HTR-8/SVneo (cell line): ENCODE data around the gene IL13RA2.

ENCODE experiments used
- DNase-seq: peaks from one replicate; pipeline ENCODE4 v3.0.0; 2011; ENCODE audit warnings: low spot score, mixed read lengths; ENCODE audit not compliant: insufficient read length
- FAIRE-seq: peaks from 2 replicates; lab custom pipeline; 2011; peaks lifted over from hg19 to GRCh38; lab: Jason Lieb, UNC

IL13RA2 gene

GRCh38 chrX:115017455-115017854 is at the start of gene IL13RA2:
IL13RA2 (minus strand) TSS chrX:115017616; CDS start chrX:115017269, 347 bp downstream.
- no peak for FAIRE-seq
- no peak for DNase-seq

- FAIRE-seq = no peak
- DNase-seq = no peak
These were observed 47.9 kb upstream of the IL13RA2 start for GRCh38 chrX:115065304-115065703.

- no peak for DNase-seq
- no peak for FAIRE-seq
These were observed 42.6 kb upstream of the IL13RA2 start for GRCh38 chrX:115060013-115060412.

- FAIRE-seq (no peak), DNase-seq (peak; percentile 0)
These were observed 40.9 kb upstream of the IL13RA2 start for GRCh38 chrX:115058276-115058675.

GRCh38 chrX:115054876-115055275 is 37.5 kb upstream of the IL13RA2 start:
- DNase-seq (no peak), FAIRE-seq (no peak)

GRCh38 chrX:115053223-115053622 is 35.8 kb upstream of the IL13RA2 start:
- FAIRE-seq = no peak
- DNase-seq = no peak

GRCh38 chrX:115047715-115048114 is 30.3 kb upstream of the IL13RA2 start:
- no peak for FAIRE-seq
- DNase-seq = no peak

GRCh38 chrX:115047181-115047580 is 29.8 kb upstream of the IL13RA2 start:
- DNase-seq (no peak), FAIRE-seq (no peak)

GRCh38 chrX:115040417-115040816 is 23.0 kb upstream of the IL13RA2 start:
- DNase-seq (no peak), FAIRE-seq (no peak)

- DNase-seq = no peak
- no peak for FAIRE-seq
These were observed 21.0 kb upstream of the IL13RA2 start for GRCh38 chrX:115038406-115038805.

- FAIRE-seq (no peak), DNase-seq (no peak)
These were observed 18.6 kb upstream of the IL13RA2 start for GRCh38 chrX:115036029-115036428.

- DNase-seq (no peak), FAIRE-seq (no peak)
These were observed 14.6 kb upstream of the IL13RA2 start for GRCh38 chrX:115031989-115032388.

GRCh38 chrX:115030625-115031024 is 13.2 kb upstream of the IL13RA2 start:
- no peak for FAIRE-seq
- DNase-seq = no peak

- FAIRE-seq (no peak), DNase-seq (no peak)
These were observed 12.6 kb upstream of the IL13RA2 start for GRCh38 chrX:115029869-115030570.

GRCh38 chrX:115029440-115029839 is 12.0 kb upstream of the IL13RA2 start:
- no peak for FAIRE-seq

GRCh38 chrX:115023811-115024210 is 6.4 kb upstream of the IL13RA2 start:
- FAIRE-seq (no peak), DNase-seq (no peak)

More at GRCh38 chrX:115029440-115029839, 12.0 kb upstream of the IL13RA2 start:
- DNase-seq = no peak

GRCh38 chrX:115023139-115023538 is 5.7 kb upstream of the IL13RA2 start:
- DNase-seq = peak; percentile 0
- no peak for FAIRE-seq

- DNase-seq (no peak), FAIRE-seq (no peak)
These were observed 3.7 kb upstream of the IL13RA2 start for GRCh38 chrX:115021121-115021520.

GRCh38 chrX:115018944-115019343 is 1.5 kb upstream of the IL13RA2 start:
- FAIRE-seq (no peak), DNase-seq (no peak)

GRCh38 chrX:115018040-115018647 is 728 bp upstream of the IL13RA2 start:
- no peak for DNase-seq

GRCh38 chrX:115013705-115014104 is 3.7 kb downstream of the IL13RA2 start:
- FAIRE-seq = no peak
- no peak for DNase-seq

More at GRCh38 chrX:115018040-115018647, 728 bp upstream of the IL13RA2 start:
- no peak for FAIRE-seq

- FAIRE-seq = no peak
- DNase-seq = no peak
These were observed 6.0 kb downstream of the IL13RA2 start for GRCh38 chrX:115011428-115011827.
